ENCODE results near the gene ITPR2. TPM values are rescaled to one million over a fixed set of nuclear protein-coding genes. Genes with fewer than 3 reads are reported as not detected.

The ITPR2 gene
- total and polyA plus RNA-seq, 2 of the 8 experiments (the other 6 are each of a cell fraction or from before 2014, with no cell fraction given): 4.1 to 48.3 TPM

DNA sequence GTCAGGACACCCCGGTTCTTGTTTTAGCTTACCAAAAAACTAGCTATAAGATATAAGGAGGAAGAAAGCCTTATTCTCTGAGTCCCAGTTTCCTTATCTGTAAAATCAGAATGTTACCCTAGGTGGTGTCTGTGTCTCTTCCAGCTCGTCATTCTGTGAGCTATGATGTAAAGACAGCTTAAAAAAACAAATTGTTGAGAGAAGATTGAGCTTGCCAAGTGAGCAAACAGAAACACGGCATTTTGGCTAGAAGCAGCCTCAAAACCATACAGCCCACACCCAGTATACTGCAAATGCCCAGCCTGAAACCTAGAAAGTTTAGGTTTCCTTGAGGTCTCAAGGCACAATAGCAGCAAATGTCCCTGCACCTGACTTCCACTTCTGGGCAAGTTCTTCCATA, 486.3 kb downstream of the ITPR2 start:
- Histone ChIP-seq H4K91ac (replicated peaks; ENCODE audit: insufficient read length, low read length) (no peak overlapping the region), H3K23ac (ENCODE audit: insufficient read length) (no peak overlapping the region), H3K9ac (replicated peaks in 1 of 4; ENCODE audit: extremely low read depth in 1 of 4, low read depth in 3 of 4, low read length in 3 of 4) (no peak overlapping the region), H3K56ac (replicated peaks; ENCODE audit: insufficient read length, low read depth, low read length) (no peak overlapping the region), H3K4me2 (ENCODE audit: insufficient read depth in 1 of 2, low read depth in 2 of 2, low read length in 2 of 2) (no peak overlapping the region), H3K4ac (replicated peaks; ENCODE audit: insufficient read length, low read depth, low read length) (no peak overlapping the region), H3K36me3 (ENCODE audit: control insufficient read depth in 2 of 4, insufficient read depth in 4 of 4, low read length in 3 of 4) (no peaks in the 10 kb centered on the region), H3K4me3 (ENCODE audit: extremely low read depth in 1 of 4, insufficient read depth in 2 of 4, low read depth in 3 of 4, low read length in 4 of 4) (no peak overlapping the region), H3K27ac (ENCODE audit: low read depth, low read length) (no peak overlapping the region), H4K20me1 (replicated peaks in 1 of 2; ENCODE audit: control insufficient read depth in 1 of 2, insufficient read depth in 2 of 2, low read length in 2 of 2) (no peaks in the 10 kb centered on the region), H3K18ac (ENCODE audit: extremely low read depth, low read length) (no peak overlapping the region), H2BK5ac (ENCODE audit: low read depth, low read length) (no peak overlapping the region), H2AFZ (ENCODE audit: low read length) (no peak overlapping the region), H3K79me2 (ENCODE audit: control insufficient read depth in 1 of 2, insufficient read depth in 2 of 2, low read length in 2 of 2) (no peaks in the 10 kb centered on the region), H2BK12ac (ENCODE audit: low read depth, low read length) (no peak overlapping the region), H2BK15ac (ENCODE audit: low read length) (no peak overlapping the region), H2BK20ac (ENCODE audit: low read length) (no peak overlapping the region), H3K23me2 (ENCODE audit: low read depth, low read length) (no peaks in the 10 kb centered on the region), H3K79me1 (ENCODE audit: low read depth, low read length) (no peaks in the 10 kb centered on the region), H3K4me1 (replicated peaks in 1 of 4; ENCODE audit: control insufficient read depth in 3 of 4, insufficient read depth in 4 of 4, low read length in 3 of 4) (peaks cover 0 to 6% (median under 1%) of the 10 kb centered on the region in 4 experiments; a peak in 3 of 7 replicates), H2BK120ac (replicated peaks; ENCODE audit: low read depth, low read length) (no peak overlapping the region), H3K27me3 (replicated peaks in 1 of 4; ENCODE audit: control insufficient read depth in 3 of 4, extremely low read depth in 1 of 4, insufficient read depth in 3 of 4, low read length in 3 of 4) (no peaks in the 10 kb centered on the region), H3K14ac (ENCODE audit: insufficient read length) (no peak overlapping the region), H4K8ac (ENCODE audit: extremely low read depth, insufficient read depth, low read length) (no peak overlapping the region), H3K9me3 (ENCODE audit: insufficient read depth in 2 of 2, low read depth in 1 of 2, low read length in 1 of 2) (no peaks in the 10 kb centered on the region), H2AK5ac (ENCODE audit: low read depth, low read length) (no peak overlapping the region), H4K5ac (ENCODE audit: insufficient read length, low read depth, low read length) (no peak overlapping the region)
- FAIRE-seq (no peak), DNase-seq (ENCODE audit: low read depth in 1 of 2, low spot score in 2 of 2) (no peak)
- 93% methylated on average over 3 of the region's 3 CpGs; no CpG with 5 or more reads in 1 of the 2 experiments for WGBS, 2 experiments (ENCODE audit: extremely low coverage in 1 of 2, insufficient coverage in 1 of 2, insufficient read length in 1 of 2, insufficient replicate concordance in 2 of 2, low coverage in 1 of 2, low lambda C conversion rate in 2 of 2, missing lambda C conversion rate in 1 of 2)
- ChIA-PET CTCF (ENCODE audit: partially characterized antibody) (interaction anchor here (0.6 to 1.5 kb wide), 4 partner anchors 15 to 276 kb away, joined by 3 to 5 read pairs (median 4); no protein-coding TSS in a partner anchor), POLR2A (ENCODE audit: partially characterized antibody) (interaction anchor here (0.8 kb wide), 1 partner anchor 17 kb away, joined by 3 read pairs; no protein-coding TSS in a partner anchor)
- TF ChIP-seq POLR2A (IDR thresholded peaks at IDR 0.05; ENCODE audit: control extremely low read depth in 1 of 2, low read depth in 2 of 2, low read length in 2 of 2) (no peak), KDM1A (IDR thresholded peaks at IDR 0.05; ENCODE audit: borderline replicate concordance, low read length) (no peak), NRF1 (IDR thresholded peaks at IDR 0.05; ENCODE audit: low read depth, low read length) (no peak), BRCA1 (IDR thresholded peaks at IDR 0.05; ENCODE audit: low read depth, low read length) (no peak), HDAC6 (IDR thresholded peaks at IDR 0.05; ENCODE audit: low read depth, low read length) (no peak), CBX5 (IDR thresholded peaks at IDR 0.05; ENCODE audit: low read depth, low read length) (no peak), JUN (IDR thresholded peaks at IDR 0.05; ENCODE audit: low read depth, low read length) (no peak), JUND (IDR thresholded peaks at IDR 0.05; ENCODE audit: low read length) (no peak)
- TF ChIP-seq, protein P1, sequence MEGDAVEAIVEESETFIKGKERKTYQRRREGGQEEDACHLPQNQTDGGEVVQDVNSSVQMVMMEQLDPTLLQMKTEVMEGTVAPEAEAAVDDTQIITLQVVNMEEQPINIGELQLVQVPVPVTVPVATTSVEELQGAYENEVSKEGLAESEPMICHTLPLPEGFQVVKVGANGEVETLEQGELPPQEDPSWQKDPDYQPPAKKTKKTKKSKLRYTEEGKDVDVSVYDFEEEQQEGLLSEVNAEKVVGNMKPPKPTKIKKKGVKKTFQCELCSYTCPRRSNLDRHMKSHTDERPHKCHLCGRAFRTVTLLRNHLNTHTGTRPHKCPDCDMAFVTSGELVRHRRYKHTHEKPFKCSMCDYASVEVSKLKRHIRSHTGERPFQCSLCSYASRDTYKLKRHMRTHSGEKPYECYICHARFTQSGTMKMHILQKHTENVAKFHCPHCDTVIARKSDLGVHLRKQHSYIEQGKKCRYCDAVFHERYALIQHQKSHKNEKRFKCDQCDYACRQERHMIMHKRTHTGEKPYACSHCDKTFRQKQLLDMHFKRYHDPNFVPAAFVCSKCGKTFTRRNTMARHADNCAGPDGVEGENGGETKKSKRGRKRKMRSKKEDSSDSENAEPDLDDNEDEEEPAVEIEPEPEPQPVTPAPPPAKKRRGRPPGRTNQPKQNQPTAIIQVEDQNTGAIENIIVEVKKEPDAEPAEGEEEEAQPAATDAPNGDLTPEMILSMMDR (IDR thresholded peaks at IDR 0.05; ENCODE audit: control extremely low read depth in 1 of 3, insufficient read depth in 1 of 3, low read depth in 1 of 3, low read length in 3 of 3): no peak
- TF ChIP-seq, protein P2, sequence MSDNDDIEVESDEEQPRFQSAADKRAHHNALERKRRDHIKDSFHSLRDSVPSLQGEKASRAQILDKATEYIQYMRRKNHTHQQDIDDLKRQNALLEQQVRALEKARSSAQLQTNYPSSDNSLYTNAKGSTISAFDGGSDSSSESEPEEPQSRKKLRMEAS (IDR thresholded peaks at IDR 0.05): no peak
- TF ChIP-seq, protein P3, sequence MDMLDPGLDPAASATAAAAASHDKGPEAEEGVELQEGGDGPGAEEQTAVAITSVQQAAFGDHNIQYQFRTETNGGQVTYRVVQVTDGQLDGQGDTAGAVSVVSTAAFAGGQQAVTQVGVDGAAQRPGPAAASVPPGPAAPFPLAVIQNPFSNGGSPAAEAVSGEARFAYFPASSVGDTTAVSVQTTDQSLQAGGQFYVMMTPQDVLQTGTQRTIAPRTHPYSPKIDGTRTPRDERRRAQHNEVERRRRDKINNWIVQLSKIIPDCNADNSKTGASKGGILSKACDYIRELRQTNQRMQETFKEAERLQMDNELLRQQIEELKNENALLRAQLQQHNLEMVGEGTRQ (IDR thresholded peaks at IDR 0.05; ENCODE audit: low read length): no peak
